HuH-7 (cell line): ENCODE data around the gene HMCN2.

Experiments used
- DNase-seq: peaks from one replicate; pipeline ENCODE4 v3.0.0; 2011; ENCODE audit warnings: low spot score

Gene HMCN2

GRCh38 chr9:130473566-130473965, 208.0 kb downstream of the HMCN2 start:
- no peak for DNase-seq

GRCh38 chr9:130474106-130474505, 208.5 kb downstream of the HMCN2 start:
- DNase-seq = no peak

- no peak for DNase-seq
Measured at GRCh38 chr9:130476151-130476730, 210.7 kb downstream of the HMCN2 start.

- no peak for DNase-seq
Measured at GRCh38 chr9:130477564-130477963, 212.0 kb downstream of the HMCN2 start.

- no peak for DNase-seq
Measured at GRCh38 chr9:130478152-130478551, 212.6 kb downstream of the HMCN2 start.

GRCh38 chr9:130478736-130479575, 213.4 kb downstream of the HMCN2 start:
- DNase-seq = no peak

GRCh38 chr9:130479587-130479986, 214.0 kb downstream of the HMCN2 start:
- no peak for DNase-seq

GRCh38 chr9:130480673-130481072, 215.1 kb downstream of the HMCN2 start:
- peak; percentile 84 for DNase-seq

- no peak for DNase-seq
Measured at GRCh38 chr9:130482463-130482862, 216.9 kb downstream of the HMCN2 start.

GRCh38 chr9:130483371-130483971, 217.9 kb downstream of the HMCN2 start:
- no peak for DNase-seq
